ENCODE measurements around the gene SUPT7L. TPM values are rescaled to one million over a fixed set of nuclear protein-coding genes. Genes with fewer than 3 reads are reported as not detected.

Gene SUPT7L
- total RNA-seq, 1 experiment from 2014 or later = 25.2 TPM

GRCh38 chr2:27683390-27684071 is 20.1 kb upstream of the SUPT7L start:
- H3K4me1 ChIP-seq (ENCODE audit: control insufficient read depth in 1 of 2, insufficient read depth in 2 of 2, low read length in 2 of 2) = peaks cover 25 to 35% of the 10 kb centered on the region in 2 experiments
- H2AFZ ChIP-seq (ENCODE audit: low read depth, low read length, poor library complexity, severe bottlenecking) = no peak overlapping the region
- ChIA-PET CTCF (interaction anchor here (0.6 to 2.9 kb wide), 36 partner anchors 9 to 938 kb away, joined by 3 to 22 read pairs (median 4); partner anchors contain the start of genes CCDC121, GPN1, PPM1G and SLC4A1AP), POLR2A (interaction anchor here (0.7 to 1.1 kb wide), 3 partner anchors 12 to 254 kb away, joined by 3 read pairs; partner anchors contain the start of genes NRBP1, SLC4A1AP and SUPT7L), RAD21 (ENCODE audit: low non-redundant PET in 1 of 2, low total read pairs in 2 of 2, uncharacterized antibody in 2 of 2, unreplicated experiment in 2 of 2) (interaction anchor here in 1 of 2 experiments (1.0 kb wide), 1 partner anchor 20 kb away, joined by 5 read pairs; no protein-coding TSS in a partner anchor)
- ATAC-seq = peak; percentile 86
- H3K4me2 ChIP-seq (ENCODE audit: low read length) = peak overlapping the region; percentile 71
- H3K9me3 ChIP-seq (ENCODE audit: control insufficient read depth in 1 of 2, insufficient read depth in 1 of 2, low read depth in 1 of 2, low read length in 2 of 2) = no peaks in the 10 kb centered on the region
- intact Hi-C loops (cut with micrococcal nuclease) = loop anchor here (1.0 to 5.0 kb wide), 3 partner anchors 275 to 769 kb away; no protein-coding TSS in a partner anchor
- H3K27ac ChIP-seq (ENCODE audit: low read depth, low read length) = peak overlapping the region; percentile 70; the same call in 1 of the 2 replicates
- no peaks in the 10 kb centered on the region for H4K20me1 ChIP-seq (ENCODE audit: insufficient read depth)
- H3K9ac ChIP-seq (ENCODE audit: low read length) = peak overlapping the region; percentile 28
- peaks cover 0 to 14% of the 10 kb centered on the region in 2 experiments; a peak in 2 of 4 replicates for H3K36me3 ChIP-seq (ENCODE audit: control insufficient read depth in 1 of 2, insufficient read depth in 2 of 2, low read length in 2 of 2)
- no peaks in the 10 kb centered on the region for H3K9me2 ChIP-seq (ENCODE audit: insufficient read depth)
- H3K79me2 ChIP-seq (ENCODE audit: insufficient read depth, low read length) = no peaks in the 10 kb centered on the region
- no peaks in the 10 kb centered on the region for H3K27me3 ChIP-seq (ENCODE audit: insufficient read depth, low read length)
- peak; percentile 96 for DNase-seq (ENCODE audit: low read depth, low spot score)
- BruUV-seq (replicated peaks) = no TSS peak
- peak overlapping the region in 1 of 2 experiments; percentile 40; a peak in 2 of 4 replicates for H3K4me3 ChIP-seq (replicated peaks in 1 of 2; ENCODE audit: low read depth in 1 of 2, low read length in 2 of 2)
- TF ChIP-seq ELF1 (IDR thresholded peaks at IDR 0.05; ENCODE audit: borderline replicate concordance, low read depth) = no peak
- TF ChIP-seq POLR2AphosphoS5 (IDR thresholded peaks at IDR 0.05; ENCODE audit: low read depth, low read length) = peak; percentile 30; the same call in 1 of the 2 replicates
- TF ChIP-seq EZH2phosphoT487 (IDR thresholded peaks at IDR 0.05; ENCODE audit: borderline replicate concordance) = no peak
- peak; percentile 61 for TF ChIP-seq FOSL1 (IDR thresholded peaks at IDR 0.05; ENCODE audit: low read depth)
- 0 out of 2 replicates have a peak, but pooled peaks have one; percentile 35 for TF ChIP-seq SRF (IDR thresholded peaks at IDR 0.05; ENCODE audit: low read depth)
- TF ChIP-seq CBX3 (IDR thresholded peaks at IDR 0.05; ENCODE audit: low read depth) = peak; percentile 64; the same call in 1 of the 2 replicates
- TF ChIP-seq SIN3A (IDR thresholded peaks at IDR 0.05; ENCODE audit: low read depth) = no peak
- no peak for TF ChIP-seq POLR2A (IDR thresholded peaks at IDR 0.05; ENCODE audit: borderline replicate concordance, extremely low read depth, insufficient read depth, insufficient read length)
- peak; percentile 35; the same call in 1 of the 2 replicates for TF ChIP-seq JUND (IDR thresholded peaks at IDR 0.05)
- no peak for TF ChIP-seq EZH2 (IDR thresholded peaks at IDR 0.05)
- TF ChIP-seq ZFX (IDR thresholded peaks at IDR 0.05) = no peak
- no peak for TF ChIP-seq REST (IDR thresholded peaks at IDR 0.05; ENCODE audit: low read depth)
- no peak for TF ChIP-seq EGR1 (IDR thresholded peaks at IDR 0.05; ENCODE audit: low read depth)
- TF ChIP-seq ATF3 (IDR thresholded peaks at IDR 0.05) = no peak
- peak; percentile 97 for TF ChIP-seq RAD21 (IDR thresholded peaks at IDR 0.05; ENCODE audit: low read depth)
- no peak for TF ChIP-seq ZNF274 (IDR thresholded peaks at IDR 0.05; ENCODE audit: low read depth, low read length)
- TF ChIP-seq ZBTB33 (IDR thresholded peaks at IDR 0.05; ENCODE audit: extremely low read depth, insufficient replicate concordance, low read length) = no peak
- no peak for TF ChIP-seq CEBPB (IDR thresholded peaks at IDR 0.05; ENCODE audit: low read depth)
- peak; percentile 44 for TF ChIP-seq YY1 (IDR thresholded peaks at IDR 0.05; ENCODE audit: extremely low read depth, insufficient replicate concordance, low read depth, low read length)
- TF ChIP-seq MAX (IDR thresholded peaks at IDR 0.05) = no peak

Measured in HCT116 (cell line).